GM20431 (cell line): ENCODE measurements around the gene ZNF382.

Experiments
- in situ Hi-C: fragments of 300-500 bp; cut with MseI, MboI; formaldehyde crosslinking; loops from one replicate; pipeline ENCODE4 v1.15.0; 2020; ENCODE audit warnings: low sequenced_read_pairs; ENCODE audit not compliant: unreplicated experiment

The ZNF382 gene

GRCh38 chr19:36674201-36674600, 69.1 kb downstream of the ZNF382 start:
- in situ Hi-C loops, result no loop called here

GRCh38 chr19:36679455-36679854, 74.3 kb downstream of the ZNF382 start:
- in situ Hi-C loops, result no loop called here
